H1 (cell line): ENCODE results near the gene POPDC2. TPM values are rescaled to one million over a fixed set of nuclear protein-coding genes. Genes with fewer than 3 reads are reported as not detected.

Experiments used
- CTCF ChIA-PET: fragments of 300-600 bp; sonication (Branson Sonifier 250); formaldehyde crosslinking; loops from one replicate; lab custom pipeline; 2021; ENCODE audit not compliant: partially characterized antibody; lab: Charles Lee
- POLR2A ChIA-PET: fragments of 300-600 bp; sonication (Branson Sonifier 250); formaldehyde crosslinking; loops from one replicate; lab custom pipeline; 2021; ENCODE audit warnings: inconsistent platforms; ENCODE audit not compliant: partially characterized antibody; lab: Charles Lee
- DNase-seq, 2 experiments: peaks; one replicate each; pipeline versions ENCODE4 v3.0.0 to v3.0.0-alpha.2; 2010 to 2022; ENCODE audit warnings: low spot score in 2 of 2, low read depth in 1 of 2, mixed read lengths in 1 of 2
- FAIRE-seq: peaks from 2 replicates; lab custom pipeline; 2011; peaks lifted over from hg19 to GRCh38; lab: Jason Lieb, UNC
- H2AFZ ChIP-seq: 2 replicates; pipeline ENCODE4 v1.8.1; 2012; ENCODE audit warnings: low read length, inconsistent platforms
- H2AK5ac ChIP-seq: 2 replicates; pipeline ENCODE4 v1.6.1; 2013; ENCODE audit warnings: low read depth, low read length
- H2BK120ac ChIP-seq: replicated peaks from 2 replicates; pipeline ENCODE3; 2013; ENCODE audit warnings: low read depth, low read length, inconsistent platforms
- H2BK12ac ChIP-seq: 2 replicates; pipeline ENCODE4 v1.6.1; 2013; ENCODE audit warnings: low read depth, low read length
- H2BK15ac ChIP-seq: 2 replicates; pipeline ENCODE4 v1.6.1; 2013; ENCODE audit warnings: low read length
- H2BK20ac ChIP-seq: 2 replicates; pipeline ENCODE4 v1.6.1; 2013; ENCODE audit warnings: low read length
- H2BK5ac ChIP-seq: 2 replicates; pipeline ENCODE4 v1.6.1; 2013; ENCODE audit warnings: low read depth, low read length
- H3K14ac ChIP-seq: 2 replicates; pipeline ENCODE4 v1.6.1; 2013; ENCODE audit warnings: inconsistent platforms; ENCODE audit not compliant: insufficient read length
- H3K18ac ChIP-seq: 2 replicates; pipeline ENCODE4 v1.6.1; 2013; ENCODE audit warnings: low read length; ENCODE audit errors: extremely low read depth
- H3K23ac ChIP-seq: 2 replicates; pipeline ENCODE4 v1.6.1; 2013; ENCODE audit warnings: inconsistent platforms; ENCODE audit not compliant: insufficient read length
- H3K23me2 ChIP-seq: 2 replicates; pipeline ENCODE4 v1.6.1; 2013; ENCODE audit warnings: low read depth, low read length
- H3K27ac ChIP-seq: 2 replicates; pipeline ENCODE4 v1.6.1; 2011; ENCODE audit warnings: low read depth, low read length, inconsistent platforms
- H3K27me3 ChIP-seq, 4 experiments: replicated peaks in 1 of 4; 1 replicate in 1 of 4; 2 replicates in 3 of 4; pipeline versions ENCODE4 v1.6.1 to v1.8.1; 2011 to 2013; ENCODE audit warnings: low read length in 3 of 4, mild to moderate bottlenecking in 3 of 4, inconsistent platforms in 2 of 4, mixed read lengths in 2 of 4, moderate library complexity in 1 of 4; ENCODE audit not compliant: control insufficient read depth in 3 of 4, insufficient read depth in 3 of 4; ENCODE audit errors: extremely low read depth in 1 of 4
- H3K36me3 ChIP-seq, 4 experiments: 2 replicates each; pipeline versions ENCODE4 v1.6.1 to v1.8.1; 2011 to 2013; ENCODE audit warnings: mild to moderate bottlenecking in 4 of 4, low read length in 3 of 4, moderate library complexity in 2 of 4, control low read depth in 1 of 4, inconsistent platforms in 1 of 4; ENCODE audit not compliant: insufficient read depth in 4 of 4, control insufficient read depth in 2 of 4
- H3K4ac ChIP-seq: replicated peaks from 2 replicates; pipeline ENCODE3; 2013; ENCODE audit warnings: low read length, low read depth, mixed read lengths, inconsistent platforms; ENCODE audit not compliant: insufficient read length
- H3K4me1 ChIP-seq, 4 experiments: replicated peaks in 1 of 4; 1 replicate in 1 of 4; 2 replicates in 3 of 4; pipeline versions ENCODE4 v1.6.1 to v1.8.1; 2011 to 2013; ENCODE audit warnings: low read length in 3 of 4, inconsistent platforms in 2 of 4, mixed read lengths in 1 of 4; ENCODE audit not compliant: insufficient read depth in 4 of 4, control insufficient read depth in 3 of 4
- H3K4me2 ChIP-seq, 2 experiments: 2 replicates each; pipeline versions ENCODE4 v1.6.1 to v1.8.1; 2011 to 2013; ENCODE audit warnings: low read depth in 2 of 2, low read length in 2 of 2, control low read depth in 1 of 2, inconsistent platforms in 1 of 2, mild to moderate bottlenecking in 1 of 2; ENCODE audit not compliant: insufficient read depth in 1 of 2
- H3K4me3 ChIP-seq, 4 experiments: fragments of 200-600, 300-600 bp in 1 of 4; sonication (generic), shearing (Covaris generic), sonication (Bioruptor Twin) in 1 of 4; 2 replicates each; pipeline versions ENCODE4 v1.5.1 to v1.8.1; 2011 to 2016; ENCODE audit warnings: low read length in 4 of 4, low read depth in 3 of 4, control low read depth in 2 of 4, inconsistent platforms in 2 of 4, mild to moderate bottlenecking in 2 of 4, mixed read lengths in 1 of 4, moderate library complexity in 1 of 4; ENCODE audit not compliant: insufficient read depth in 2 of 4; ENCODE audit errors: extremely low read depth in 1 of 4
- H3K56ac ChIP-seq: replicated peaks from 2 replicates; pipeline ENCODE3; 2013; ENCODE audit warnings: low read depth, mild to moderate bottlenecking, mixed read lengths, low read length, inconsistent platforms; ENCODE audit not compliant: insufficient read length
- H3K79me1 ChIP-seq: 2 replicates; pipeline ENCODE4 v1.6.1; 2013; ENCODE audit warnings: low read depth, low read length, control low read depth
- H3K79me2 ChIP-seq, 2 experiments: 2 replicates each; pipeline versions ENCODE4 v1.6.1 to v1.8.1; 2012 to 2013; ENCODE audit warnings: low read length in 2 of 2, mild to moderate bottlenecking in 2 of 2, inconsistent platforms in 1 of 2; ENCODE audit not compliant: insufficient read depth in 2 of 2, control insufficient read depth in 1 of 2
- H3K9ac ChIP-seq, 4 experiments: replicated peaks in 1 of 4; 1 replicate in 1 of 4; 2 replicates in 3 of 4; pipeline versions ENCODE4 v1.6.1 to v1.8.1; 2011 to 2013; ENCODE audit warnings: low read depth in 3 of 4, low read length in 3 of 4, control low read depth in 2 of 4, mild to moderate bottlenecking in 2 of 4, moderate library complexity in 2 of 4, inconsistent platforms in 1 of 4; ENCODE audit errors: extremely low read depth in 1 of 4
- H3K9me3 ChIP-seq, 2 experiments: 2 replicates each; pipeline versions ENCODE4 v1.6.1 to v1.8.1; 2012 to 2013; ENCODE audit warnings: mild to moderate bottlenecking in 2 of 2, moderate library complexity in 2 of 2, control low read depth in 1 of 2, inconsistent platforms in 1 of 2, low read depth in 1 of 2, low read length in 1 of 2, mixed read lengths in 1 of 2; ENCODE audit not compliant: insufficient read depth in 2 of 2
- H4K20me1 ChIP-seq, 2 experiments: replicated peaks in 1 of 2; 2 replicates each; pipeline versions ENCODE3 to v1.8.1; 2011 to 2013; ENCODE audit warnings: inconsistent platforms in 2 of 2, low read length in 2 of 2, mild to moderate bottlenecking in 1 of 2; ENCODE audit not compliant: insufficient read depth in 2 of 2, control insufficient read depth in 1 of 2
- H4K5ac ChIP-seq: 2 replicates; pipeline ENCODE4 v1.6.1; 2013; ENCODE audit warnings: low read length, low read depth, mixed read lengths, inconsistent platforms; ENCODE audit not compliant: insufficient read length
- H4K8ac ChIP-seq: 2 replicates; pipeline ENCODE4 v1.8.0; 2013; ENCODE audit warnings: mild to moderate bottlenecking, moderate library complexity, low read length, inconsistent platforms; ENCODE audit not compliant: insufficient read depth; ENCODE audit errors: extremely low read depth
- H4K91ac ChIP-seq: replicated peaks from 2 replicates; pipeline ENCODE3; 2013; ENCODE audit warnings: low read length, mixed read lengths, inconsistent platforms; ENCODE audit not compliant: insufficient read length
- ASH2L ChIP-seq: fragments of 200-600, 300-600 bp; sonication (generic); IDR thresholded peaks from one replicate; pipeline ENCODE4 v1.7.1; 2017; ENCODE audit warnings: low read length
- ATF2 ChIP-seq: IDR thresholded peaks from 2 replicates; pipeline ENCODE4 v1.6.1; 2012; ENCODE audit warnings: low read length, inconsistent platforms
- RXRA ChIP-seq: IDR thresholded peaks from 2 replicates; pipeline ENCODE4 v1.6.1; 2011; ENCODE audit warnings: low read depth, mild to moderate bottlenecking, low read length, moderate library complexity; ENCODE audit not compliant: insufficient read depth
- SIX5 ChIP-seq: IDR thresholded peaks from 2 replicates; pipeline ENCODE4 v1.6.1; 2011; ENCODE audit warnings: mild to moderate bottlenecking, low read depth, low read length
- WGBS, 2 experiments: shearing (Covaris generic) in 1 of 2; methylation state at CpG; one replicate each; pipeline versions ENCODE4 v1.1.6 to v1.1.7; 2013 to 2015; ENCODE audit warnings: low lambda C conversion rate in 2 of 2, mixed read lengths in 2 of 2, inconsistent platforms in 1 of 2, low coverage in 1 of 2, missing lambda C conversion rate in 1 of 2; ENCODE audit not compliant: insufficient replicate concordance in 2 of 2, insufficient coverage in 1 of 2, insufficient read length in 1 of 2; ENCODE audit errors: extremely low coverage in 1 of 2, missing lambda C conversion rate in 1 of 2; 5-methylcytosine and 5-hydroxymethylcytosine counted together
- polyA plus RNA-seq, 7 experiments: library from polyadenylated mRNA; depleted of rRNA in 3 of 7; stranded (reverse) in 5 of 7; unstranded in 2 of 7; fragments of >200 nt in 5 of 7; fragments of 200-250 nt in 2 of 7; gene quantifications; 1 replicate in 5 of 7; 2 replicates in 1 of 7; 4 replicates in 1 of 7; pipeline versions ENCODE4 v1.2.1 to v1.2.3, GENCODE V29; 2011 to 2013; ENCODE audit warnings: missing spikeins in 2 of 7, mixed read lengths in 2 of 7
- total RNA-seq: library from RNA; stranded (reverse); fragmentation: NEBNext Ultra II Directional; extraction: Animal tissue kit (Norgen Biotek cat#: 25700); gene quantifications from 2 replicates; pipeline ENCODE4 v1.2.1, GENCODE V29; 2021

Gene POPDC2
- total and polyA plus RNA-seq, 2 of the 8 experiments (the other 6 are each of a cell fraction or from before 2014, with no cell fraction given): 0.65 to 1.1 TPM

GRCh38 chr3:119625451-119626153 lies 34.8 kb downstream of the POPDC2 start:
- Histone ChIP-seq H4K91ac (no peak overlapping the region), H3K4me1 (peaks cover 0 to 6% (median 1%) of the 10 kb centered on the region in 4 experiments; a peak in 2 of 7 replicates), H3K23me2 (no peaks in the 10 kb centered on the region), H2BK5ac (no peak overlapping the region), H2BK20ac (no peak overlapping the region), H3K9ac (no peak overlapping the region), H3K14ac (no peak overlapping the region), H3K18ac (no peak overlapping the region), H3K27me3 (no peaks in the 10 kb centered on the region), H3K56ac (no peak overlapping the region), H3K23ac (no peak overlapping the region), H2BK120ac (no peak overlapping the region), H2AFZ (peak overlapping the region; percentile 74; the same call in 1 of the 2 replicates), H2BK12ac (no peak overlapping the region), H3K4me2 (no peak overlapping the region), H3K79me1 (no peaks in the 10 kb centered on the region), H3K27ac (no peak overlapping the region), H3K4ac (no peak overlapping the region), H3K79me2 (no peaks in the 10 kb centered on the region), H3K36me3 (no peaks in the 10 kb centered on the region), H2BK15ac (no peak overlapping the region), H4K5ac (no peak overlapping the region), H3K9me3 (no peaks in the 10 kb centered on the region), H2AK5ac (no peak overlapping the region), H4K8ac (peak overlapping the region; percentile 75; the same call in 1 of the 2 replicates), H3K4me3 (no peak overlapping the region), H4K20me1 (no peaks in the 10 kb centered on the region)
- no peak for FAIRE-seq
- WGBS, 2 experiments: 82% methylated on average over 8 of the region's 8 CpGs; no CpG with 5 or more reads in 1 of the 2 experiments
- ChIA-PET CTCF (interaction anchor here (1.3 to 1.6 kb wide), 2 partner anchors 55 to 182 kb away, joined by 3 read pairs; no protein-coding TSS in a partner anchor), POLR2A (interaction anchor here (1.1 kb wide), 1 partner anchor 30 kb away, joined by 3 read pairs; no protein-coding TSS in a partner anchor)
- DNase-seq: no peak
- no peak for TF ChIP-seq ASH2L
- no peak for TF ChIP-seq SIX5
- no peak for TF ChIP-seq RXRA
- TF ChIP-seq ATF2: no peak
